ENCODE data around the gene TMEM18.

TMEM18 gene

GRCh38 chr2:636641-637405 lies 40.4 kb downstream of the TMEM18 start:
- DNase-seq (ENCODE audit: insufficient read length, low spot score), result peak; percentile 68
- FAIRE-seq, result peak; percentile 59

- no peak for FAIRE-seq
- DNase-seq (ENCODE audit: insufficient read length, low spot score), result no peak
Measured at GRCh38 chr2:635687-636621, 41.3 kb downstream of the TMEM18 start.

DNA sequence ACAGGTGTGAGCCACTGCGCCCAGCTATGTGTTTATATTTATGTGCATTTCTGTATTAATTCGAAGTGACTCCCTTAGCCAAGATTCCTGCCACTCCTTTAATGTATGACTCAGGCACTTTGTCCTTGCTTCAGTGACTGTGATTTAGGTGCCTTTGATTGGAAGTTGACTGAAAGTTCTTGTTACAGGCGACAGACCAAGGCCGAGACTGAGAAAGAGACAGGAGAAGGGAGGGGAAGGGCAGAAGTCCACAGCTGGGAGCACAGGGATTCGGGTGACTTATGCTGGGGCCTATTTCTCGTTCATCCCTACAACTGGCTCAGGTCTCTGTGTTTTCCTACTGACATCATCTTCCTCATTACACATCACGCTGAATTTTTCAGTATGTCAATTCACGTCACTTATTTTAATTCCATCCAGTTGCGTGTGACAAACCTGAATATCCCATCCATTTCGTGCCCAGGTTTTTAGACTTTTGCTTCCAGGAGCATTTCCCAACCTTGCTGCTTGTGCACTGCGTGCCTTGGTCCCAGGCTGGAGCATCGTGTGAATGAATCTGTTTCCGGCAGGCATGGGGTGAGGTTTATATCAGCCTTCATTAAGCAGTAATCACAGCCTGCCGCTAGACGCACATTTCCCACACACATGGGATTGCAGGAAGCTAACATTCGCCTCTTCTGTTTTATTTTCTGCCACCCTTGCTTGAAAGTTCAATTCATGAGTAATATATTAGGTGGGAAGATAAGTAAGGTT lies 42.4 kb downstream of the TMEM18 start:
- no peak for FAIRE-seq

DNA sequence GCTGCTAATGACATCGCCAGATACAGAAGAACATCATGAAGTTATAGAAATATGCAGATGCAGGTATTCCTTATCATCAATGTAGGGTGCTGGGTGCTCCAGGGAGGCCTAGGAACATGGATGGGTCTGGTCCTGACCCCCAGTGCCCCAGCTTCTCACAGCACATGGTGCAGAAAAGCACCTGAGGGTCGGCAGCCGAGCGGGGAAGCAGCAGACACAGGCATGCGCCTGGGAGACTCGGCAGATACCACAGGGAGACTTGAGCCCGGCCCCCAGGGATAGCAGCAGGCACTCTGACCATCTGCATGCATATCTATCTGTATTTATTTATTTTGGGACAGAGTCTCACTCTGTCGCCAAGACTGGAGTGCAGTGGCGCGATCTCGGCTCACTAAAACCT lies 43.2 kb downstream of the TMEM18 start:
- FAIRE-seq (no peak), DNase-seq (ENCODE audit: insufficient read length, low spot score) (no peak)

More for the DNA sequence above, 42.4 kb downstream of the TMEM18 start:
- DNase-seq (ENCODE audit: insufficient read length, low spot score), result no peak

- FAIRE-seq, result no peak
- DNase-seq (ENCODE audit: insufficient read length, low spot score), result no peak
Measured at GRCh38 chr2:633371-633770, 43.8 kb downstream of the TMEM18 start.

GRCh38 chr2:632471-632870 lies 44.7 kb downstream of the TMEM18 start:
- no peak for FAIRE-seq
- DNase-seq (ENCODE audit: insufficient read length, low spot score), result no peak

- FAIRE-seq (no peak), DNase-seq (ENCODE audit: insufficient read length, low spot score) (no peak)
Measured at GRCh38 chr2:631741-632140, 45.5 kb downstream of the TMEM18 start.

DNA sequence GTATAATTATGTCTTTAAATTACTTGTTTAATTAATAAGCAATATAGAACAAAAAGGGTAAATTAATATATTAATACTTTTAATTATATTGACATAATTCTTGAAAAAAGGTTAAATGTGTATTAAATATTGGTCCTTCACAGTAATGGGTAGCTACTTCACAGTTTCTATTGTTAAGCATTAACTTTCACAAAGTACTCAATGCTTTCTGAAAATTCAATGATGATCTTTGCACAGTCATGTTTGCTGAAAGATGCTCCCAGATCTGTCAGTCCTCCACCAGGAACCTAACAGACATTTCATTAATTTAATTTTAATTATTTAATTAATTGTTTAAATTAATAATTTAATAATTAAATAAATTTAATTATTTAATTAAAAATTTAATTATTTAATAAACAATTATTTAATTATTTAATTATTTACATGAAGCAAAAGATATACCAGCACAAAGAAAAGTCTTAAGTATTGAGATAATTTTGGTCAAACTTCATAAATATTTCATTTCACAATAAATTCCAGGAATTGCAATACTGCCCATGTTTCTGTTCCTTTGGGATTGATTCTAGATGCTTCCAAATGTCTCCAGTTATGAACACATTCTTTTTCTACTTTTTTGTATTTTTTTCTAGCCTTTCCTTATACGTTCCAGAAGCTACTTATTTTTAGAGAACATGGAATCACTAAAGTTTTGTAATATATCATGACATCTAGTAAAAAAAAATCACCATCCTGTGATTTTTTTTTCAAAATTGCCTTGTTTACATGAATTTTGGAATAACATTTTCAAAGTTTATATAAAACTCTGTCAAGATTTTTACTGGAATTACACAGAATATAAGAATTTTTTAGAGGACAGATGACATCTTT lies 46.5 kb downstream of the TMEM18 start:
- no peak for FAIRE-seq
- DNase-seq (ENCODE audit: insufficient read length, low spot score), result no peak

- no peak for DNase-seq (ENCODE audit: insufficient read length, low spot score)
Measured at GRCh38 chr2:629961-630360, 47.2 kb downstream of the TMEM18 start.

DNA sequence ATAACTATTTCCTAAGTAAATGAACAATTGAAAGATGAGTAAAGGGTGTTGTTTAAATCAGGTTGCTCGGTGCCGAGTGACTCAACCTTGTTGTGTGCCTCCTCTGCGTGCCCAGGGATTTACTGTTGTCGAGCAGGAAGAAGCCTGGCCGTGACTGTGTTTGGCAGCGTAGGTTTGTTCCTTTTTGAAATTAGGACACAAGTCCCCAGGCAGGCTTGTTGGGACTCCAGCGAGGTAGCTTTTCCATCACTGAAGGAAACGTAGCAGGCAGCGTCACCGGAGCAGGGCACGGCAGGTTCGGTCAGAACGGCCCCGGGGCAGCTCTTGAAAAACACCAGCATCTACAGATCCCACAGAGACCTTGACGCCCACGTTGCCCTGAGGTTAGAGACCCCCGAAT lies 48.6 kb downstream of the TMEM18 start:
- FAIRE-seq, result peak; percentile 71
- DNase-seq (ENCODE audit: insufficient read length, low spot score), result no peak

More at GRCh38 chr2:629961-630360, 47.2 kb downstream of the TMEM18 start:
- FAIRE-seq, result no peak

DNA sequence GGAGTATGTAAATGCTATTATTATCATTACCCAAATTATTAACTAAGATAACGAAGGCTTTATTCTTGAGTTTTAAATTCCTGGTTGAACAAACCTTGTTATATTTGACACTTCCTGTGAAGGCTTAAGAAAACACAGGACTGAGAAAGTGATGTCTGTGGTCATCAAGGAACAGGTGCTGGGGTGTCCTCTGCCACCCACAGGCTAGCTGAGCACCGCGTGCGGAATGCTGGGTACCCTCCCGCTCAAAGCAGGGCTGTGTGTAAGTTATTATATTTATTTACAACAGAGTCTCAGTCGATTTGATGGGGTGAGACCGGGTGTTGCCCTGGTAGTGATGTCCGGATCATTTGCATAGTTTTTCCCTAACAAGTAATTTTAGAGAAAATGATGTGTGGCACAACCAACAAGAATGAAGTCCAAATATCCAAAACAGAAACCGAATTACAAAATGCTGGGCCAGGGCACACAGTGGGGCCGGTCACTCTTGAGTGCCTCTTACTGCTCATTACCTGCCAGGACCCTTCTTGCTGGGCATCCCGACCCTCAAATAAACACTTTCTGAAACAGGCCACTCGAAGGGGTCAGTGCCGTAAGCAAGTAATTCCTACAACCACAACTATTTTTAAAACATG lies 49.2 kb downstream of the TMEM18 start:
- no peak for FAIRE-seq
- no peak for DNase-seq (ENCODE audit: insufficient read length, low spot score)

DNA sequence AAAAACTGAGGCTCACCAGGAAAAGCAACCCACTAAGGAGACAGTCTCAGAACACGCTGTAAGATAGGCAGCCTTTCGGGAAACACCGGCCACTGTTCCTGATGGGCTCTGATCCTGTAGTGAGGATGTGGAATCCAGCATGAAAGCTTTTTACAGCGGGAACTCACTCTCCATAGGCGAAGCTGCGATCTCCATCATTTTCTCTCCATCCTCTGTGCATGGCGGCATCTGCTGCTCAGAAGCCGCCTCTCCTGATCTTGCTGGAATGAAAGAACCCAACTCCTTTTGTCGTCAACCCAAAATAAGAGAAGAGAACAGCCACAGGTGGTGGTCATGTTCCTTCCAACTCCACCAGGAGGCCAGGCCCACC lies 49.9 kb downstream of the TMEM18 start:
- no peak for DNase-seq (ENCODE audit: insufficient read length, low spot score)
- FAIRE-seq, result no peak

- DNase-seq (ENCODE audit: insufficient read length, low spot score) (no peak), FAIRE-seq (no peak)
Measured at GRCh38 chr2:626491-627339, 50.5 kb downstream of the TMEM18 start.

GRCh38 chr2:625415-626333 lies 51.5 kb downstream of the TMEM18 start:
- no peak for DNase-seq (ENCODE audit: insufficient read length, low spot score)
- no peak for FAIRE-seq

- no peak for DNase-seq (ENCODE audit: insufficient read length, low spot score)
- no peak for FAIRE-seq
Measured at GRCh38 chr2:624551-625347, 52.5 kb downstream of the TMEM18 start.

- no peak for DNase-seq (ENCODE audit: insufficient read length, low spot score)
- FAIRE-seq, result no peak
Measured at GRCh38 chr2:624096-624495, 53.1 kb downstream of the TMEM18 start.

Measured in HTR-8/SVneo (cell line).